Caki2 (cell line): ENCODE measurements around the gene SLC4A2. TPM values are rescaled to one million over a fixed set of nuclear protein-coding genes. Genes with fewer than 3 reads are reported as not detected.

ENCODE experiments used
- DNase-seq: peaks from one replicate; pipeline ENCODE4 v3.0.0-alpha.2; 2015; ENCODE audit warnings: low read depth
- in situ Hi-C: cut with HindIII; loops from 2 replicates; pipeline ENCODE4 v1.10.0; 2016; ENCODE audit warnings: low sequenced_read_pairs, low pct_unique_long_range_greater_than_20kb, mixed read lengths
- total RNA-seq: library from RNA; depleted of rRNA; stranded (reverse); fragments of >200 nt; shearing (Covaris generic); gene quantifications from 2 replicates; pipeline ENCODE4 v1.2.3, GENCODE V29; 2014; ENCODE audit warnings: low replicate concordance; rRNA removed

Gene SLC4A2
- total RNA-seq, 1 experiment from 2014 or later: 237 TPM

DNA sequence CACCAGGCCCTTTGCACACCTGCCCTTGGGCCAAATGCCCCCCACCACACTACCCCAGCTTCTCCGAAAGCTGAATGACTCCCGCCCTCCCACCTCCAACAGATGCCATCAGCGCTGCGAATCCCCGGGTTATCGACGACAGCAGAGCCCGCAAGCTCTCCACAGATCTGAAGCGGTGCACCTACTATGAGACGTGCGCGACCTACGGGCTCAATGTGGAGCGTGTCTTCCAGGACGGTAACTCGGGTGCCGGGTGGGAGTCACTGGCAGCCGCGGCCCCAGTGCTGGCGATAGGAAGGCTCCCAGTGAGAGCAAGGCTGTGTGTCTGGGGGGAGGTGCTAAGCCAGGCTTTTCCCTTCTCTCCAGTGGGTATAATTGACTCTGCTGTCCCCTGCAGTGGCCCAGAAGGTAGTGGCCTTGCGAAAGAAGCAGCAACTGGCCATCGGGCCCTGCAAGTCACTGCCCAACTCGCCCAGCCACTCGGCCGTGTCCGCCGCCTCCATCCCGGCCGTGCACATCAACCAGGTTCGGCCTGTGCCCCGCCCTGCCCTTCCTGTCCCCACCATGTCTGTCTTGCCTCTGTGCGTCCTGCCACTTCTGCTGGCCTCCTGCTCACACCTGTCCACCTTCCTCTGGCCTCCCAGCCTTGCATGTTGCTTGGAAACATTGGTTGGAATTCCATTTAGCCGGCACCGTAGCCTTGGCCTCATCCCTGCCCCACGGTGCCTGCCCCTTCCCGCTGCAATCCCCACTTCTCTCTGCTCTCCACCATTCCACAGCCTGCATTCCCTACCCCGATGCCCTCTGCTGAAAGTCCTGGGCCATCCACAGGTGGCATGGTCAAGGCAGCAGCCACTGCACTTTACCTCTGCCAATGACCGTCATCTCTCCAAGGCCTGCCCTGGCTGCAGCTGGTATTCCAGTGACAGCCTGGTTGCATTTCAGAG, 59.0 kb downstream of the SLC4A2 start:
- no peak for DNase-seq
- in situ Hi-C loops: no loop called here

DNA sequence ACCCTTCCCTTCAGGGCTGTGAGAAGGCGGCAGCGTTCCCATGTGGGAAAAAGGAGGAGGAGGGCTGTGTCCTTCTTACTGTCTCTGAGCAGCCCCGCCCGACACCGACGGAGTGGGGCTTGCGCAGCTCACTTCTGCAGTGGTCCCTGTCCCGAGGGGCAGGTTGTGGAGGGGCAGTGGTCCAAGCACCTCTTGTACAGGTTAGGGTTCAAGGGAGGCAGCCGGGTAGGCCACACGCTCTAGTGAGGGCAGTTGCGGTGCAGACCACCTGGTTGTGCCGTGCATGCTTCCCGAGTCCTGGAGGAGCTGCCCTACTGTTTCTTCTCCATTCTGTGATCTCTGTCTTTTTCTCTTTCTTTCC, 59.6 kb downstream of the SLC4A2 start:
- in situ Hi-C loops: no loop called here
- DNase-seq: no peak

- in situ Hi-C loops: no loop called here
- DNase-seq: no peak
Observed at GRCh38 chr7:151119902-151120301, 60.5 kb downstream of the SLC4A2 start.

- no peak for DNase-seq
- in situ Hi-C loops: no loop called here
Observed at GRCh38 chr7:151120896-151121295, 61.5 kb downstream of the SLC4A2 start.

DNA sequence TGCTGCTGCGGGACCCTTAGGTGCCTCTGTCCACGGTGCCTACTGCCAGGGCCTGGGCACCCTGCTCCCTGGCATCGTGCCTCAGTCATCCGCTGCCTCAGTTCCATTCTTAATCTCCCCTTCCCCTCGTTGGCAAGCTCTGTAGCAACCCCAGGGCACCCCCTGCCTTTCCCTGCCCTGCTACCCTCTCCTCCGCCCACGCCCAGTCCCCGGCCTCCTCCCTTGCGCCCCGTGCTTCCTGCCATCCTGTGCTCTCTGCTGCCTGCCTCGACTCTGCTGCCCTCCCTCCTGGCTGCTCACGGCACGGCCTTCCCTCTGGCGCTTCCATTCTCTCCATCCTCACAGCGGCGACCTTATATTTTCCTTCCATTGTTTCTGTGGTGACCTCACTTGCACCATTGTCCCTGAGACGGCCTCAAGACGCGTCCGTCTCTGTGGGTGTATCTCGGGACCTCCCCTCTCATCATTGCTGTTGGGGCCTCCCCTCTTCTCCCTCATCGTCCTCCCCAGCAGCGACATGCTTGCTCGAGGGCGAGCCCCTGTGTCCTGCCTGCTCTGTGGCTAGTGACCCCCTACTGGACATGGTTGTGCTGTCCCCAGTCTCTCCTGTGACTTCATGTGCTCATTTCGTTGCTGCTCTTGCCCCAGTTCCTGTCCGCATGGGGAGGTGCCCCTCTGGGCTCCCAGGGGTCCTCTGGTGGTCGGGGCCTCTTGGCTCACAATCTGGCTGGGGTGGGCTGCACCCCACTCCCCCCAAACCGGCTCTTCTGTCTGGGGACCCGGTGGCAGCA, 62.2 kb downstream of the SLC4A2 start:
- in situ Hi-C loops: no loop called here
- DNase-seq: no peak

DNA sequence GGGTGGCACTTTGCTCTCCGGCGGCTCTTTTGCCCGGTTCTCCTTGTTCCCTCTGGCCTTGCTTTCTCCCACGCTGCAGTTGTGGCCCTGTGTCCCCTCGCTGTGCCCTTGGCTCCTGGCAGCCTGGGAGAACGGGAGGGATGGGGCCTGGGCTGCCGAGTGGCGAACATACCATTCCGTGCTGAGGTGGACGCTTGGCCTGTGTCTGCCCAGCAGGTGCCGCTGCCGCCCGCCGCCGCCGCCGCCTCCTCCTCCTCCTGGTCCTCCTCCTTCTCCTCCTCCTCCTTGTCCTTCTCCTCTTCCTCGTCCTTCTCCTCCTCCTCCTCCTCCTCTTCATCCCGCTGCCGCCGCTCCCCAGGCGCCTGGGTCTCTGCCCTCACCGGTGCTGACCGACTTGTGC, 62.9 kb downstream of the SLC4A2 start:
- in situ Hi-C loops: no loop called here
- DNase-seq: no peak

GRCh38 chr7:151122796-151123157, 63.4 kb downstream of the SLC4A2 start:
- DNase-seq: no peak
- in situ Hi-C loops: no loop called here

- in situ Hi-C loops: no loop called here
- no peak for DNase-seq
Observed at GRCh38 chr7:151123158-151123821, 63.9 kb downstream of the SLC4A2 start.

DNA sequence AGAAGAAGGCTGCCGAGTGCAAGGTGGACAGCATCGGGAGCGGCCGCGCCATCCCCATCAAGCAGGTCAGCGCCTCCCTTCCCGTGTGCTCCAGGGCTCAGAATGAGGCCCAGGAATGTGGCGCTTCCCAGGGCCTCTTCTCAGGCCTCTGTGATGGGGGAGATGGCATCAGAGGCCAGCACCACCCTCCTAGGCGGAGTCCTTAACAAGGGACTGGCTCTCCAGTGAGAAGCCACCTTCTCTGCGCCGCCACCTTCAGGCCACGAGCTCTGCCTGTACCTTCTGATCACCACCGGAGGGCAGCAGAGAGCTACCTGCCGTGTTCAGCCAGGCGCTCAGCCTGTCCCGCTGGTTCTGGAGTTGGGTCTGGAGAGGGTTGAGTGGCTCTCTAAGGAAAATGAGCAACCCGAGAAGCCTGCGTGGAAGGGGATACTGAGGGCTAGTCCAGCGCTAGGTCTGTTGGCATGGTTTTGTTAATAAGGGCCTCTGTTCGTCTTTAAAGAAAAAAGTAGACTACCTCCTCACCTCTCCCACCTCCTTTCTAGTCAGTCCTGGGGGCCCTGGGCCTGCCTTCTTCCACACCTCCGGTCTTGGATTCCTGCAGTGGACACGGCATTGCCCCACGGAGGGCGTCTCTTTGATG, 64.6 kb downstream of the SLC4A2 start:
- in situ Hi-C loops: no loop called here
- DNase-seq: peak; percentile 69

GRCh38 chr7:151124481-151124880, 65.1 kb downstream of the SLC4A2 start:
- DNase-seq: no peak
- in situ Hi-C loops: no loop called here

- in situ Hi-C loops: no loop called here
- no peak for DNase-seq
Observed at GRCh38 chr7:151124899-151125399, 65.6 kb downstream of the SLC4A2 start.

DNA sequence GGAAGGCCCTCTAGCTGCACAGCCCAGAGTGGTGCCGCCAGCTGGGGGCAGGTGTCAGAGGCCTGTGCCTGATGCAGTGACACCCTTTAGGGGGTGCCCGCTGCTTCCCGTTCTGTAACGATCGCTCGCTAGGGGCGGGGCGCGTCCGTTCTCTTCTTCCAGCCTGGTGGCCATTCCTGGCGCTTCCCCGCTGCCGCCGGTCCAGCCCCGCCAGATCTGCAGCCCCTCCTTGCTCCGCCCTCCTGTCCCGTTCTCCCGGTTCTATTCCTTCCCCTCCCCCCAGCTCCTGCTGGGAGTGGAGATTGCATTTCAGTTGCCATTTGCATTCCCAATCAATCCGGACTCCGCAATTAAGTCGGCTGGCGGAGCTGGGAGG, 66.1 kb downstream of the SLC4A2 start:
- no peak for DNase-seq
- in situ Hi-C loops: no loop called here

GRCh38 chr7:151125846-151126481, 66.6 kb downstream of the SLC4A2 start:
- no peak for DNase-seq
- in situ Hi-C loops: no loop called here

Other genes with a start within 250 kb of the SLC4A2 start
- gene AOC1, start 207.1 kb upstream of the SLC4A2 start, total RNA-seq: not detected in 2 replicates
- gene KCNH2, start 81.3 kb upstream of the SLC4A2 start, total RNA-seq: 8.4 and 9.1 TPM in 2 replicates
- 2.9 and 12.0 TPM in 2 replicates for gene NOS3, start 68.6 kb upstream of the SLC4A2 start, total RNA-seq
- 0.68 TPM in 1 of 2 replicates, not detected in the other for gene ATG9B, start 35.1 kb upstream of the SLC4A2 start, total RNA-seq
- 19.6 and 31.5 TPM in 2 replicates for gene ABCB8, start 31.1 kb upstream of the SLC4A2 start, total RNA-seq
- 0.84 and 1.6 TPM in 2 replicates for gene ASIC3, start 11.1 kb upstream of the SLC4A2 start, total RNA-seq
- 30.1 and 37.2 TPM in 2 replicates for gene CDK5, start 1.7 kb upstream of the SLC4A2 start, total RNA-seq
- 126 and 140 TPM in 2 replicates for gene FASTK, start 21.2 kb downstream of the SLC4A2 start, total RNA-seq
- gene TMUB1, start 23.9 kb downstream of the SLC4A2 start, total RNA-seq: 63.7 and 67.2 TPM in 2 replicates
- gene AGAP3, start 26.9 kb downstream of the SLC4A2 start, total RNA-seq: 32.6 and 33.8 TPM in 2 replicates
- not detected in 2 replicates for gene GBX1, start 108.1 kb downstream of the SLC4A2 start, total RNA-seq
- gene ASB10, start 127.7 kb downstream of the SLC4A2 start, total RNA-seq: not detected in 2 replicates
- gene H2BK1, start 150.9 kb downstream of the SLC4A2 start, total RNA-seq: not detected in 2 replicates
- 36.8 and 47.9 TPM in 2 replicates for gene ABCF2, start 167.6 kb downstream of the SLC4A2 start, total RNA-seq
- gene CHPF2, start 172.9 kb downstream of the SLC4A2 start, total RNA-seq: 27.5 and 38.2 TPM in 2 replicates
- gene SMARCD3, start 189.1 kb downstream of the SLC4A2 start, total RNA-seq: 12.4 and 13.1 TPM in 2 replicates